Stimulated activated CD8-positive, alpha-beta memory T cell treated with anti-CD3 and anti-CD28 coated beads, Interleukin-4, amount 100 ng/mL, for 1 hour (primary cell): ENCODE results near the gene NAALADL2.
"Not testable (repeated sequence)": the region's sequence is repeated elsewhere in the genome, so short reads cannot be mapped to it uniquely, and the experiment has no call there.

Experiments
- DNase-seq, 2 donors: peaks; one replicate each; pipeline ENCODE4 v3.0.0-alpha.2; 2020; ENCODE audit warnings: low read depth in 2 of 2, low spot score in 1 of 2

The NAALADL2 gene

DNA sequence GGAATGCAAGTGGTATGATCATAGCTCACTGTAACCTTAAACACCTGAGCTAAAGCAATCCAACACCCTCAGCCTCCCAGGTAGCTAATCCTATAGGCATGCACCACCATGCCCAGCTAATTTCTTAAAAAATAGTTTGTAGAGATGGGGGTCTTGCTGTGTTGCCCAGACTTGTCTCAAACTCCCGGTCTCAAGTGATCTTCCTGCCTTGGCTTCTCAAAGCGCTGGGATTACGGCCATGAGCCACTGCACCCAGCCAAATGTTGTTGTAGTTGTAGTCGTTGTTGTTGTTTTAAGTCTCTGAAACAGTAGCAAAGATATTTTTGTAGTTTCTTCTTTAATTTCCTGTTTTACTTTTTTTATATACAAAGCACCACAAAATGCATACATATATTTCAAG lies 616.6 kb downstream of the NAALADL2 start:
- DNase-seq, result no peak

GRCh38 chr3:175476489-175476888 lies 617.4 kb downstream of the NAALADL2 start:
- DNase-seq, result no peak

DNA sequence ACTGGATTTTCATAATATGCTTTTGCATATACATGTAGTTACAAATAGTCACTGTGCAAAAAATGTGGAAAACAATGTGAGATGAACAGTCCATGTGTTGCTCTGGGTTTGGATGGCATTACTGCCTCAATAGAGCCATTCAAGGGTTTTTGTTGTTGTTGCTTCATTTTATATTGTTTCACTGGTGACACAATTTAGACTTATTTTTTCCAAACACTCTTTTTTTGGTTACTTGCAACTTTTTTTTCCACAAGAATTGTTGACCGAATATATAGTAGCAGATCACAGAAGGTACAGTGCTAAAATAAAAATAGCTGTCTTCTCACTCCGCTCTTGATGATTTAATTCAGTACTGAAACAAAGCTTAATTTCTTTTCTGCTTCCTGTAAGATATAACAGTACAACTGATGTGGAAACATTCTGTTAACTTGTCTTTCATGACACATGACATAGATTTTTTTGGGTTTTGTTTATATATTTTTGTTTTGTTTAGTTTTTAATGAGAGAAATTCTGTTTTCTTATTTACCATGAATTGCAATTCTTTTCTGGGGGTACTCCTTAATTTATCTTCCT lies 618.6 kb downstream of the NAALADL2 start:
- no peak for DNase-seq

GRCh38 chr3:175478301-175478700 lies 619.2 kb downstream of the NAALADL2 start:
- no peak for DNase-seq

DNA sequence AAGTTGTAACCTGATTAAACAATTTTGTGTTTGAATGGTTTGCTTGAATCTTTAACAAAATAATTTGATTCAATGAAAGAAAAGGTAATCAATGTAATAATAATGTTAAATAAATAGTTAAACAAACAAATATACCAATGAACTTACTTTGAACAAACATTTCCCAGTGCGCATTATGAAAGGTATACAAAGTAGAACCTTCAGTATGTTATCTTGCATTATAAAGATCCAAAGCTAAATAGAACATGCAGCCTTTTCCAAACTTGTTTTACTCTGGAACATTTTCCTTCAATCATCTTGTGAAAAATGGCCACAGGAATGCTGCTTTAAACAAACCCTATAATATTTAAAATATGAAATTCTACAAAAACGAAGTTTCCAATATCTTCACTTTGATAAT lies 620.0 kb downstream of the NAALADL2 start:
- DNase-seq, result no peak

DNA sequence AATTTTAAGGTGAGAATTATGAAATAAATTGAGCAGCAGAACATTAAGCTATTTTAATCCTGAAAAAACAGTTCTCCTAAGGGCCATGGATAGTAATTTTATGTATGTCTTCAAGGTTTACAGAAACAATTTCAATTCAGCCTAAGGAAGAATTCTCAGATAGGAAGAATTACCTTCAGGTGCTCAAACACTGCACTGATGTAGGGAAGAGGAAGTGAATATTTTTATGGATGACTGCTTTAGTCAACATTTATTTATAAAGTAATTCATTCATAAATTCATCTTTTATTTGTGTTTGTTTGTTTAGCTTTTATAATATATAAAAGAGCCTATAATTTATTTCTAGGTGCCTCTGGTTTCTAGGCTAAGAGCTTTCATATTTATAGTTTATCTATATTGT lies 620.7 kb downstream of the NAALADL2 start:
- no peak for DNase-seq

- no peak for DNase-seq
Measured at GRCh38 chr3:175484666-175485065, 625.5 kb downstream of the NAALADL2 start.

DNA sequence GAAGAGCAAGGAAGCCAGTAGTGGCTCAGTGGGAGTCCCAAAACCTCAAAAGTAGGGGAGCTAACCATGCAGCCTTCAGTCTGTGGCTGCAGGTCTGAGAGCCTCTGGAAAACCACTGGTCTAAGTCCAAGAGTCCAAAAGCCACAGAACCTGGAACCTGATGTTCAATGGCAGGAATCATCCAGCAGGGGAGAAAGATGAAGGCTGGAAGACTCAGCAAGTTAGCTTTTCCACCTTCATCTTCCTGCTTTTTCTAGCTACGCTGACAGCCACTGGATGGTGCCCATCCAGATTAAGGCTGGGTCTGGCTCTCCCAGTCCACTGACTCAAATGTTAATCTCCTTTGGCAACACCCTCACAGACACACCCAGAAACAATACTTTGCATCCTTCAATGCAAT lies 626.3 kb downstream of the NAALADL2 start:
- no peak for DNase-seq

GRCh38 chr3:175486255-175486654 lies 627.1 kb downstream of the NAALADL2 start:
- no peak for DNase-seq

GRCh38 chr3:175489406-175489805 lies 630.3 kb downstream of the NAALADL2 start:
- DNase-seq, result no peak

GRCh38 chr3:175493301-175493700 lies 634.2 kb downstream of the NAALADL2 start:
- no peak for DNase-seq

DNA sequence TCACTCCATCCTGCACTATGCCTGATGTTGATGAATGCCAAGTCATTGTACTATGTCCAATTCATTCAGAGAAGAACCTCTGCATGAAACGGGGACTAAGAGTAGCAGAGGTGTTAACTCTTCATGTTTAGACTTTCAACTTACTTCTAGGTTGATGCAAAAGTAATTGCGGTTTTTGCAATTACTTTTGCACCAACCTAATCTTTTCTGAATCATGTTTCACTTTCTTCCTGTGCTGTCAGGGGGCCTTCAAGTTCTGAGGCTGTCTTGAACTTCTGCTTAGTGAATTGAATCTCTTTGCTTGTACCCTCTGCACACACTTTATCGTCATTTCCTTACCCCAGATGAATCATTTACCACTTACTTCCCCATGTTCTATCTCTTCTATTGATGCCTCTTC lies 636.2 kb downstream of the NAALADL2 start:
- DNase-seq, result no peak

GRCh38 chr3:175502155-175502554 lies 643.0 kb downstream of the NAALADL2 start:
- DNase-seq, result no peak

GRCh38 chr3:175511219-175511785 lies 652.2 kb downstream of the NAALADL2 start:
- DNase-seq, result no peak

DNA sequence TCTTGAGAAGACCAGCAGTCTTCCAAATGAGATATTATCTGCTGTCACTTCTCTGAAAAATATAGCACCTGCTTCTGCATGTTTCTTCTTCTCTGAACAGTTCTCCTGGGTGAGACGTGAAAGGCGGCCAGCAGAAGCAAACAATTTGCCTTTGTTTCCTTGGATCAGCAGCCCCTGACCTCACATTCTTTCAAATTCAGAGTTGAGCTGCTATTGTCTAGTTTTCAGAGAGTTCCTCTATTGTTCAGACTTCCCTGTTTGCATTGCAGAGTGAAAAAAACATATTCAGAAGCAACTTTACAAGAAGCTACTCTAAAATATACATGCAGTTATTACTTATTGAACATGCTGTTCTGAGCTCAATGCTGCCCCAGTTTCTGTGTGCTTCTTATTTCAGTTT lies 653.6 kb downstream of the NAALADL2 start:
- no peak for DNase-seq

- DNase-seq, result no peak
Measured at GRCh38 chr3:175518459-175518858, 659.3 kb downstream of the NAALADL2 start.

DNA sequence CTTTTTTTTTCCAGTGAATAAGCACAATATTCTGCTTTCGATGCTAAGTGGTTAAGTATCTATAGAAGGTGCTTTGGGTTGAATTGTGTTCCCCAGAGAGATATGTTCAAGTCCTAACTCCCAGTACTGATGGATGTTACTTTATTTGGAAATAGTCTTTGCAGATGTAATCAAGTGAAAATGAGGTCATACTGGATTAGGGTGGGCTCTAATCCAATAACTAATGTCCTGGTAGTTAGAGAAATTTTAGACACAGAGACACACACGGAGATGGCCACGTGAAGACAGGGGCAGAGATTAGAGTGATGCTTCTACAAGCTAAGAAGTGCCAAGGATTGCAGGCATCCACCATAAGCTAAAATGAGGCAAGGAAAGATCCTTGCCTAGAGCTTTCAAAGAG lies 662.3 kb downstream of the NAALADL2 start:
- no peak for DNase-seq

DNA sequence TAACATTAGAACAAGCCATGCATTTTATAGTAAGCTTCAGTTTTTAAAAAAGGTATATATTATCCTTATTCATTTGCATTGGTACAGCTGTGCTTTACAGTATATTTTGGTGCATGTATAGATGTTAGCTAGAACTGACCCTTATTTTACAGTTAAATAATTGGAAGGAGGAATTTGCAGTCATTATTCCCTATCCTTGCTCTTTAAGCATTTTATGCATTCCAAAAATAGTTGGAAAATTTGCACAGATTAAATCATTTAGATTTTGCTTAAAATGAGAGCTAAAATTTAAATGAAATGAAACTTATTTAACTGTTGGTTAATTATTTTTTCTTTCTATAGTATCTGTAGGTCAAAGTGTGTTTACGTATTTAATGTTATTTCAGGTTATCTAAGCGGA lies 667.1 kb downstream of the NAALADL2 start:
- DNase-seq, result no peak

- DNase-seq, result no peak
Measured at GRCh38 chr3:175526609-175527280, 667.6 kb downstream of the NAALADL2 start.

GRCh38 chr3:175528693-175529092 lies 669.6 kb downstream of the NAALADL2 start:
- DNase-seq, result not testable (repeated sequence)

DNA sequence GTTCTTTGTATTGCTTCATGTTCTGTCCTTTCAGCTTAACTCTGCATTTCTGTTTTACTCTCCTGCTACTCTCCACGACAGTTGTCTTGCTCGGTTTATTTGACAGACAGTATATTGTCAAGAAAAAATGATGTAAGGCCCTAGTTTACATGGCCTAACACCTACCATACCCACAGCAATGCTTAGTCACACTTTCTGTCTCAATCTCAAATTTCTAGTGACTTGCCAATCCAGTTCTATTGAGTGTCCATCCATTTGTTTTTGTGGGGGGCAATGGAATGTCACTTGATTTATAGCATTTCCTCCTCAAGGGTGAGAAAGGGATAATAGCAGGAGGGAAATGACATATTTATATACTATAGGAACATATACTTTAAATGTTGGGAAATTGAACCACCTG lies 676.2 kb downstream of the NAALADL2 start:
- no peak for DNase-seq

GRCh38 chr3:175546115-175546514 lies 687.0 kb downstream of the NAALADL2 start:
- DNase-seq, result no peak

DNA sequence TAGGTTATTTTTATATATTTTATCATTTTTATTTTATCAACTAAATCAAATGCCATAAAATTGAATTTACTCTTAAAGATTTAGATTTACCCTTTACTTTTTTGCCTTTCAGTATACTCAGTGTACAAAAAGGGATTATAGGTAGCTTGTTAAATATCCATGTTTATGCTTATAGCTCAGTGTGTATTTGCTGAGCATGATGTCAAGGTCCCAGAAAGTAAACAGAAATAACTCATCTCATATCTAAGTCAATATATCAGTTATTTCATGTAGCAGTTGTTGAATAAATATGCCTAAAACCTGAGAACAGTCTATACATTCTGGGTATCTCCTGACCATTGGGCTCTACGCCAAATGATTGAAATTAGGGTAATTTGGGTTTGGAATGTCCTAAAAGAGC lies 693.8 kb downstream of the NAALADL2 start:
- no peak for DNase-seq
